Upper lobe of left lung (tissue), 6 donors: Measurements from ENCODE around the gene KIF21B. TPM values are rescaled to one million over a fixed set of nuclear protein-coding genes. Genes with fewer than 3 reads are reported as not detected.

Source experiments
- ATAC-seq, 2 donors: fragments of 200-7000 bp; cut with Tn5 transposase; one replicate each; pipeline ENCODE4 v1.9.1; 2022; ENCODE audit warnings: mild to moderate bottlenecking in 2 of 2, moderate library complexity in 2 of 2; ENCODE audit not compliant: low FRiP score in 2 of 2
- DNase-seq, 2 donors: peaks; one replicate each; pipeline ENCODE4 v3.0.0-alpha.2; 2019 to 2020
- H3K27ac ChIP-seq, 4 donors: fragments of 200-600 bp; sonication (generic); one replicate each; pipeline ENCODE4 v1.5.1; 2016 to 2019
- H3K27me3 ChIP-seq, 4 donors: fragments of 200-600 bp; sonication (generic); one replicate each; pipeline ENCODE4 v1.5.1; 2017 to 2019
- H3K36me3 ChIP-seq, 4 donors: fragments of 200-600 bp; sonication (generic); one replicate each; pipeline ENCODE4 v1.5.1; 2016 to 2019
- H3K4me1 ChIP-seq, 4 donors: fragments of 200-600 bp; sonication (generic); one replicate each; pipeline ENCODE4 v1.5.1; 2018 to 2019
- H3K4me3 ChIP-seq, 4 donors: fragments of 200-600 bp; sonication (generic); one replicate each; pipeline ENCODE4 v1.5.1; 2017 to 2019; ENCODE audit warnings: mild to moderate bottlenecking in 2 of 4, moderate library complexity in 1 of 4
- H3K9me3 ChIP-seq, 4 donors: fragments of 200-600 bp; sonication (generic); one replicate each; pipeline ENCODE4 v1.5.1; 2018 to 2019
- EP300 ChIP-seq, 4 donors: sonication (generic); formaldehyde crosslinking; IDR thresholded peaks; one replicate each; pipeline ENCODE4 v1.5.1; 2017; ENCODE audit warnings: antibody characterized with exemption in 4 of 4, control low read depth in 2 of 4
- POLR2A ChIP-seq, 4 donors: fragments of 450-650 bp; IDR thresholded peaks; one replicate each; pipeline ENCODE4 v1.5.1; 2016 to 2017; ENCODE audit warnings: antibody characterized with exemption in 4 of 4, mild to moderate bottlenecking in 2 of 4
- POLR2AphosphoS5 ChIP-seq, 2 donors: sonication (generic); formaldehyde crosslinking; IDR thresholded peaks; one replicate each; pipeline ENCODE4 v1.5.1; 2017; ENCODE audit warnings: antibody characterized with exemption in 2 of 2
- WGBS, 2 donors: methylation state at CpG; one replicate each; pipeline ENCODE4 v1.1.5; 2017 to 2018; 5-methylcytosine and 5-hydroxymethylcytosine counted together
- total RNA-seq, 6 donors: library from RNA; depleted of rRNA in 4 of 6; stranded (reverse); fragments of >200 nt in 4 of 6; gene quantifications; one replicate each; pipeline versions ENCODE4 v1.1.0 to v1.2.1, GENCODE V29; 2016 to 2021
- TF ChIP-seq, protein P1 (sequence below), 6 experiments: fragments of 450-650 bp in 4 of 6; fragments of 200-600 bp in 2 of 6; sonication (generic) in 2 of 6; IDR thresholded peaks; one replicate each; pipeline ENCODE4 v1.5.1; 2016 to 2019; ENCODE audit warnings: antibody characterized with exemption in 6 of 6
- donor health status: DM: no; HTN: no; CAD: no; lungs with moderate emphysema.
- donor health status: DM: no; HTN: yes; CAD: no; lungs with severe emphysema.

Gene KIF21B
- total RNA-seq, 6 donors from 2014 or later, result 3.6 to 18.9 (median 6.1) TPM

DNA sequence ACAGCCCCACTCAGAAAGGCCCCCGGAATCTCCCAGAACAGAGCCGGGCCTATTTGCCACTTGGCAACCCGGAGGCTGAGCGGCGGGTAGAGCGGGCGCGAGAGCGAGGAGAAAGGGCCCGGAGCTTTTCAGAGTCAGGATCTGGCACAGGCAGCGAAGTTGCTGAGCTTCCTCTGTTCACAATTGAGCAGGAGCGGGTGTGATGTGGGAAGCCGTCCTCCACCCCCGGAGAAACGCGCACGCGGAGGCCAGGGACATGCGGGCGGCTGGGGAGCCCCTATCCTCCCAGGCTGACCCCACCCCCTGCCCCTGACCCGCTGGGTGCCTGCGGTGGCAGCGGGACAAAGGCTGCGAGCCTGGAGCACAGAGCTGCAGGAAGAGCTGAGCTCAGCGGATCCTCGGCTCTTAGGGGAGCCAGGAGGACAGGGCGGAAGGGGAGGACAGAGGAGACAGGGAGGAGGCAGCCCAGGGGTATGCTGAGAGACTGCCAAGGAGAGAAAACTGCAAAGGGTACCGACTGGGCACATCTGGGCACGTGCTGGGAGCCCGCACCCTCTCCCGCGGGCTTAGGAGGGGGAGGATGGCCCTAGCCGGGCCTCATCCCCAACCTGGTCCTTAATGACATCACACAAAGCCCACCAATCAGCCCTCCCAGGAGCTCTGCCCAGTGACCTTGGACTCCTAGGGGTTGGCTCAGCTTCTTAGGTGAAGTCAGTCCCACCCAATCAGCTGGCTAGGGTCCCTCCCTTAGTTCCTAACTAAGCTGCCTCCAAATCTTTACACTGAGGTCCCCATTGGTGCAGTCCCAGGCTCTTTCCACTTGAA, 9.3 kb downstream of the KIF21B start:
- DNase-seq (peak in 1 of 2 donors; percentile 82), ATAC-seq (no peak)
- Histone ChIP-seq H3K4me3 (peak overlapping the region in 1 of 4 donors; percentile 9), H3K36me3 (no peaks in the 10 kb centered on the region), H3K27ac (peak overlapping the region in 1 of 4 donors; percentile 56), H3K27me3 (no peaks in the 10 kb centered on the region), H3K4me1 (peaks cover 14 to 64% (median 45%) of the 10 kb centered on the region in 4 donors), H3K9me3 (no peaks in the 10 kb centered on the region)
- TF ChIP-seq POLR2AphosphoS5 (IDR thresholded peaks at IDR 0.05), result no peak
- TF ChIP-seq EP300 (IDR thresholded peaks at IDR 0.05), result no peak
- TF ChIP-seq POLR2A (IDR thresholded peaks at IDR 0.05), result no peak
- TF ChIP-seq, protein P1, sequence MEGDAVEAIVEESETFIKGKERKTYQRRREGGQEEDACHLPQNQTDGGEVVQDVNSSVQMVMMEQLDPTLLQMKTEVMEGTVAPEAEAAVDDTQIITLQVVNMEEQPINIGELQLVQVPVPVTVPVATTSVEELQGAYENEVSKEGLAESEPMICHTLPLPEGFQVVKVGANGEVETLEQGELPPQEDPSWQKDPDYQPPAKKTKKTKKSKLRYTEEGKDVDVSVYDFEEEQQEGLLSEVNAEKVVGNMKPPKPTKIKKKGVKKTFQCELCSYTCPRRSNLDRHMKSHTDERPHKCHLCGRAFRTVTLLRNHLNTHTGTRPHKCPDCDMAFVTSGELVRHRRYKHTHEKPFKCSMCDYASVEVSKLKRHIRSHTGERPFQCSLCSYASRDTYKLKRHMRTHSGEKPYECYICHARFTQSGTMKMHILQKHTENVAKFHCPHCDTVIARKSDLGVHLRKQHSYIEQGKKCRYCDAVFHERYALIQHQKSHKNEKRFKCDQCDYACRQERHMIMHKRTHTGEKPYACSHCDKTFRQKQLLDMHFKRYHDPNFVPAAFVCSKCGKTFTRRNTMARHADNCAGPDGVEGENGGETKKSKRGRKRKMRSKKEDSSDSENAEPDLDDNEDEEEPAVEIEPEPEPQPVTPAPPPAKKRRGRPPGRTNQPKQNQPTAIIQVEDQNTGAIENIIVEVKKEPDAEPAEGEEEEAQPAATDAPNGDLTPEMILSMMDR (IDR thresholded peaks at IDR 0.05), result no peak
- WGBS, 2 donors, result 57 to 70% methylated on average over 29 to 33 of the region's 33 CpGs

- Histone ChIP-seq H3K4me3 (no peak overlapping the region), H3K27ac (peak overlapping the region in 1 of 4 donors; percentile 56), H3K36me3 (no peaks in the 10 kb centered on the region), H3K27me3 (no peaks in the 10 kb centered on the region), H3K4me1 (peaks cover 8 to 52% (median 37%) of the 10 kb centered on the region in 4 donors), H3K9me3 (no peaks in the 10 kb centered on the region)
- ATAC-seq (peak in 1 of 2 donors; percentile 38), DNase-seq (peak in 1 of 2 donors; percentile 61)
- TF ChIP-seq EP300 (IDR thresholded peaks at IDR 0.05), result no peak
- peak in 1 of 2 donors; percentile 18 for TF ChIP-seq POLR2AphosphoS5 (IDR thresholded peaks at IDR 0.05)
- TF ChIP-seq, protein P1 (IDR thresholded peaks at IDR 0.05), result no peak
- no peak for TF ChIP-seq POLR2A (IDR thresholded peaks at IDR 0.05)
- WGBS, 2 donors, result 52 to 58% methylated on average over 4 of the region's 4 CpGs
Measured at GRCh38 chr1:201013031-201013485, 10.5 kb downstream of the KIF21B start.

DNA sequence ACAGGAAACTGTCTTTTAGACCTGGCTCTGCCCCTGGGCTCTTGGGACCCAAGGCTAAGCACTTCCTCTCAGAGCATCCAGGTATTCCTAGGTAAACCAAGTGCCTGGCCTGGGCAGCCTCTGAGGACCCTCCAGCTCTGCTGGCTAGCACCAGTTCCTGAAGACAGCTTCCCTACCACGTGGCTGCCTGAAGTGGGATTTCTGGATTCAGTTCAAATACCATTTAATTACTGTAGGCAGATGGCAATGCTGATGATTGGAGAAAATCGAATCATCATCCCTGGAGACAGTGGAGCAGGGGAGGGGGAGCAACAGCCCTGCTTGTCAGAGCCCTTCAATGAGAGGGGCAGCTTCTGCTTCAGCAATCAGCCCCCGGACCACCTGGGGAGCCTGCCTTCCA, 11.9 kb downstream of the KIF21B start:
- TF ChIP-seq POLR2A (IDR thresholded peaks at IDR 0.05), result no peak
- TF ChIP-seq EP300 (IDR thresholded peaks at IDR 0.05), result no peak
- TF ChIP-seq POLR2AphosphoS5 (IDR thresholded peaks at IDR 0.05), result no peak
- TF ChIP-seq, protein P1 (IDR thresholded peaks at IDR 0.05), result no peak
- no peak for DNase-seq
- 60% methylated on average over 3 of the region's 3 CpGs; no CpG with 5 or more reads in 1 of the 2 donors for WGBS, 2 donors
- H3K9me3 ChIP-seq, result no peaks in the 10 kb centered on the region
- no peaks in the 10 kb centered on the region for H3K36me3 ChIP-seq
- H3K4me3 ChIP-seq, result no peak overlapping the region
- peaks cover 8 to 38% (median 23%) of the 10 kb centered on the region in 4 donors for H3K4me1 ChIP-seq
- ATAC-seq, result no peak
- H3K27me3 ChIP-seq, result no peaks in the 10 kb centered on the region
- no peak overlapping the region for H3K27ac ChIP-seq

- DNase-seq (no peak), ATAC-seq (no peak)
- no peak overlapping the region for H3K27ac ChIP-seq
- TF ChIP-seq EP300 (IDR thresholded peaks at IDR 0.05) (no peak), POLR2AphosphoS5 (IDR thresholded peaks at IDR 0.05) (no peak), POLR2A (IDR thresholded peaks at IDR 0.05) (no peak)
- TF ChIP-seq, protein P1 (IDR thresholded peaks at IDR 0.05), result no peak
- whole genome bisulfite sequencing, 2 donors, result 86 to 93% methylated on average over 7 to 11 of the region's 11 CpGs
- H3K4me3 ChIP-seq, result no peak overlapping the region
- no peaks in the 10 kb centered on the region for H3K9me3 ChIP-seq
- peaks cover 4 to 23% (median 12%) of the 10 kb centered on the region in 4 donors for H3K4me1 ChIP-seq
- no peaks in the 10 kb centered on the region for H3K27me3 ChIP-seq
- H3K36me3 ChIP-seq, result peaks cover 0 to 2% (median 0%) of the 10 kb centered on the region in 4 donors
Measured at GRCh38 chr1:201009962-201010645, 13.4 kb downstream of the KIF21B start.
